GM10847 (cell line): ENCODE results near the gene AHR.

Experiments
- POLR2A ChIP-seq: IDR thresholded peaks from 2 replicates; pipeline ENCODE4 v1.6.1; 2011; ENCODE audit not compliant: insufficient read length; ENCODE audit errors: extremely low read depth

Gene AHR

DNA sequence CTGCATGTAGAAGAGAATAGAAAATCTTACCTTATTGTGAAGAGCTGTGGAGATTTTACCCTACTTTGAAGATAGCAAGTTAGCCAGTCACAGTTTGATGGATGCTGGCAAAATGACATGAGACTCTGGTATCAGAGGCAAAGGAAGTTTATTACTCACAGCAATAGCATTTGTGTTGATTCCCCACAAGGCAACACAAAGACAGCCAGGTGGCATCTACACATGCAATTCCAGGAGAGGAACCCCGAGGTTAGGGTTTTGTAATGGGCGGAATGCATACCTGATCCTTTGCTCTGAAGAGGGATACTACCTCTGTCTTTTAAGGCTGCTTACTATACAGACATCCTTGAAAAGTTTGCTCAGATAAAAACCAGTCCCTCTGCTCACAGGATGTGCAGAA lies 59.5 kb downstream of the AHR start:
- no peak for TF ChIP-seq POLR2A

DNA sequence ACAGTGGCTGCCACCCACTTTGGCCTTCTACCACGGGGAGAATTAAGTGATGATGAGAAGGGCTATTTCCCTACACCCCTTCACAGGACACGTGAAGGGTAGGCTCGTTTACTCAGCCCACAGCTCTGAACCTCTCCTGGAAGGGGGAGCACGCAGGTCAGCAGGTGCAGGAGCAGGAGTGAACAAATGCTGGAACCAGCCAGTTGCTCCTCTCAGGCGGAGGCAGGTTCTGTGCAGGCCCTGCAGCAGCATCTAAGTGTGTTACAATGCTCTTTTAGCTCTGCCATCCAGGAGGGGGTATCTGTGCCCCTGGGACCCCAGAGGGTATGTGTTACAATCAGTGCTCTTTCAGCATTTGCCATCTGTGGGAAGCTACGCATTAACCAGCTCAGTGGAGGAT lies 61.2 kb downstream of the AHR start:
- no peak for TF ChIP-seq POLR2A

DNA sequence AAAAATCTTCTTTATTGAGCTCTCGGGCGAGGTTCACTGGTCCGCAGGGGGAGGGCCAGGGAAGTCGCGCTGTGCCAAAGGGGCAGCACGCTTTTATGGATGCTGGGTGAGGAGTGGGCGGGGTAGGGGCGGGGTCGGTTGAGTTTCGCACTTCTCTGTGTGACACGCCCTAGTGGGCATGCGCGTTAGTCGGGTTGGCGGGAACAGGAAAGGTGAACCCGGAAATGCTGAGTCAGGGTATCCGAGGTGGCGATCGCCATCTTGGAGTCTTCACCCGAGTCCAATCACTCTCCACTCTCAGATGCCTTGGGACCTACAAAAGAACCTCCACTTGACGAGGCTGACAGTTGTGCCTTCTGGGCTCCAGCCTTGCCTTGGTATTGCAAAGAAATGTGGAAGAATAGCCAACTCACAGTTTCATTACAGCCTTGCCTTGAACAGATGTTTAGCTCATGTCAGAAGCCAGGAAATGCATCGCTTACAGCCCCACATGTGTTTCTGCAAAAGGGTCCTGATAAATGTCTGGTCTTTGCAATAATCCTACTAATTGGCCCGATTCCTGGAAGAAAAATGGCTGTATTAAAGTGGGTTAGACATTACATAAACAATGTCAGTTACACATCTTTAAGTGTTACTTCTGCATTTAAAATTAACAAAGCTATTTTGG lies 64.1 kb downstream of the AHR start:
- TF ChIP-seq POLR2A = no peak

DNA sequence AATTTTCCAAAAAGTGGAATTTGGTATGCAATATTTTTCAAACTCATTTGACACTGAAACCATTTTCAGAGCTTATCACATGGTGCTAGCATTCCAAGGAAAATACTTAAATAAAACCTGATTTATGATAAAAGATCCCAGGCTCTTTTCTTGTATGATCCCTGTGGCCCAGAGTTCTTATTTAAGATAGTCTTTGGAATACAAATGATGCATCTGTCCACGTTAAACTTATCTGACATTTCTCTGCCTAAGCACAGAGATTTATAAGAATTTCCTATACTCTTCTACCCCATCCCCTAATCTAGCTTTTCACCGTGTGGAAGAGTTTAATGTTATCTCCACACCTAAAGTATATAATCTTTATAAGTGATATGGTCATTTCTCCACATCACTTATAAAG lies 66.2 kb downstream of the AHR start:
- no peak for TF ChIP-seq POLR2A

DNA sequence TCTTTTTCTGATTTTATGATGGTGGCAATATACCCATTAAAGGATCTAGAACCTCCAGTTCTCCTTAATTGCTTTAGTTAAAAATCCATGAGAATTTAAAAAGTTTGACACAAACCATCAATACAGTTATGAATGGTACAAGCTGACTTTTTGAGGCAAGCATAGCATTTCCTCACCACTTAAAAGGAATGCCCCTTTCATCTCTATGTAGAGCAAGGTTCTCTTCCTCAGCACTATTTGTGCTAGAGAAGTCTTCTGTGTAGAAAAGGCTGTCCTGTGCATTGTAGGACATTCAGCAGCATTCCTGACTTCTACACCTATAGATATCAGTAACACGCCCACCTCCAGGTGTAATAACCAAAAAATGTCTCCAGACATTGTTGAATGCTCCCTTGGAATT lies 67.3 kb downstream of the AHR start:
- no peak for TF ChIP-seq POLR2A

DNA sequence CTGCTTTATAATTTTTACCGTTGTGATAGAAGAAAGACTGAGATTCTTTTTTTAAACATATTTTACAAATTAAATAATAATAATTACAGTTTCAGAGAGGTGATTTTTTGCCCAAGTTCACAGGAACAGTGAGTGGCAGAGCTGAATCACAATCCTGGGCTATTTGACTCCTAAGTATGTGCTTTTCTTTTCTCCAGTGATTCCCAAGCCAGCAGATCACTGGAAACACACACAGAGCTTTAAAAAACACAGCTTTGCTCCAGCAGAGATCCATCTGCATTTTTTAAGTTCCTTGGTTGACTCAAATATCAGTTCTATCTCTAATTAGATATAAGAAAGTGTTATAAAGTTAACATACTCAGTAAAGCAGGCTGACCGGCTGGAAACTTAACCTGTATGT lies 69.0 kb downstream of the AHR start:
- TF ChIP-seq POLR2A = no peak

DNA sequence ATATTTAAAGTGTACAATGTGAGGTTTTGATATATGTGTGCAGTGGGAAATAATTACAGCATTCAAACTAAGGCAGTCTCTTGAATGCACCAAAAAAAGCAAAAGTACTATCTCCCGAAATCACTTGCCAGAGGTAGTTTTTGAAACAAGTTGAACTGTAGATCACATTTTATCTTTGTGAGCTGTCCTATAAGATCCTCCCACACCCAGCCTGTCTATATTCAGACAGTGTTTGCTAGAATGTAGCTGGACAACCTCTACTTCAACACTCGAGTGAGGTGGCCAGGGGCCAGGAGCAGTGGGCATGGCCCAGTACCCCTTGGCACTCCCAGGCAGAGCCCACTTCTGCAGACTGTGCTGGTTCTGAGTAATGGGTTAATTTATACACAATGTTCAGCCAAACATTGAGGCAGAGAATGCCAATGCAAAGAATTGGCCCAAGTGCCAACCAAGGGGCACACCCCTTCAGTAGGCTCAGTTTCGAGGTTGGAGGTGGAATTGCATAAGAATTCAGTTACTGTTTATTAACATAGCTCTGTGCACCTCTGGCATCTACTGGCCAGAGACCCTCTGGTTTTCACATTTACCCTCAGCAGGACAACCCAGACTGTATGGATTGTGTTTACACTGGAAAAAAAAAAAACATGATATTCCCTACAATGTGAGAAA lies 70.5 kb downstream of the AHR start:
- no peak for TF ChIP-seq POLR2A

DNA sequence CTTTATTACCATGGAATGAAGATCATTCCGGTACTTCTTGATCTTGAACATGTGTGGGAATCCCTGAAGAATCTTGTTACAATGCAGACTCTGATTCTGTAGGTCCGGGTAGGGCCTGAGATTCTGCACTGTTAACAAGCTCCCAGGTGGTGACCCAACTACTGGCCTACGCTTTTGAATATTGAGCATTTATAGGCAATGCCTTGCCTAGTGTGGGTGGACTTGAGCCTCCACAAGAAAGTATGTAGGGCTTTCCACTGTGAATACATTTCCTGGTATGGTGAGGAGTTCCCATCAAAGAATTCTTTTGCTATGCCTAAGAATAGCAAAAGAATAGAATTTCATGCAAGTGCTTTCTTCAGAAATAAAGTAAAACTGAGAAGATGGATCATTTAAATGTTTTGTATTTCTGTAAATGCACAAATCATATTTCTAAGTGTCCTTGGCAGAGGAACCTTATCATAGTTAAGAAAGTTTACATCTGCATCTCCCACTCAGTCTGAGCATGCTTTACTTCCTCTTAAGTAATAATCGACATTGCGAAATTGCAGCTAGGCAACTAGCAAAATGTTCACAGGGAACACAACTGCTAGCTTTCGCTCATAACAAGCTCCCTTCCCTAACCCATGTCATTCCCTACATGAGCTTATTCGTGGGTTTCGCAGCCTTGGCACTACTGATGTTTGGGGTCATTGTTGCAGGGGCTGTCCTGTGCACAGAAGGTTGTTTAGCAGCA lies 71.4 kb downstream of the AHR start:
- no peak for TF ChIP-seq POLR2A

DNA sequence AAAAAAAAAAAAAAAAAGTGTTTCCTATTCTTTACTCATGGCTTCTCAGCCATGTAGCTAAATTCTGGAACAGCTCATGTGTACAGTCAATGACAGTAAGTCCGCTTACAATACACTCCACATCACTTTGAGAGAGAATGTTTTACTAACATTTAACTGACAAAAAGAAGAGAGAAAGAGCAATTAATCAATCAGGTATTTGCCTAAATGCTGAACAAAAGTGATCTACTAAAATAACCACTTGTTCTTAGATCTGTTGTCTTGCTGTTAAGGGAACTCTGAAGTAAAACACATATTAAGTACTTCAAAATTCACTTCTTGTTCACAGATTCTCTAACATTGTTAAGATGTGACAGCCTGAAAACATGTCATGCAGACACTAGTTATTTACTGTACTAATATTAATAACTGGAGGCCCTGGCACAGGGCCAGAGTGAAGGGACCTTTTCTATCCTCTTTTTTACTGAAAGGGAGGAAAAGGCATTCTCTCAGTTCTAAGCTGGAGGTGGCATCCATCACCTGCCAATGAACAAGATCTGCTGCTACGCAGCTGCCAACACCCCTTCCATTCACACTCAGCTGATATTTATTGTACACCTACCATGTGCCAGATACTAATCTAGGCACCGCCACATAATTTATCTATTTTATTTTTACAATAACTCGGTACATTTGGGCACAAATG lies 72.6 kb downstream of the AHR start:
- TF ChIP-seq POLR2A = no peak

DNA sequence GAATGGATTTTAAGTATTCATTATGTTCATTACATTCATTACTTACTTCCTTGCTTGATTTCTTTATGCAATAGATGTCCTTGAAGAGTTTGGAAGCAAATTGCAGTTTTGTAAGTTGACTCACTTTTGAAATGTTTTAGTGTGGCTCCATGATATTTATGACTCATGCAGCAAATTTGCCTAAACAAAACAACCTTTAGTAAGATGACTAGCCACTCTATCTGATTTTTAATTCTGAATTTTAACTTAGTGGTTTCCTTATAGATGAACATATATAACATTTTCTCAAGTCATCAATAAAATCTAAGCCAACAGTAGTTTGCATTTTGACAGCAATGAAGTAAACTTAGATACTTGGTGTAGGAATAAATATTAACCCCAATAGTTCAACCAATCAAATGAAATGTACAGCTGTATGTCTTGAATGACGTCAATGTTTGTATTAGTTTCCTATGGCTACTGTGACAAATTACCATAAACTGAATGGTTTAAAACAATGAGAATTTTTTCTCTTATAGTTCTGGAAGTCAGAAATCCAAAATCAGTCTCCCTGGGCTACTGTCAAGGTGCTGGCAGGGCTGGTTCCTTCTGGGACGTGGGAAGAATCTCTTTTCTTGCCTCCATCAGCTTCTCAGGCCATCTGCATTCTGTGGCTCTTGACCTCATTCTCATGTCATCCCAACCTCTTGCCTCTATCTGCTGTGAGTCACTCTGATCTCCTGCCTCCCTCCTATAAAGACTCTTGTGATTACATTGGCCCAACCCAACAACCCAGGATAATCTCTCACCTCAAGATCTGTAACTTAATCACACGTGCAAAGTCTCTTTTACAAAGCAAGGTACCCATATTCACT lies 73.4 kb downstream of the AHR start:
- no peak for TF ChIP-seq POLR2A

DNA sequence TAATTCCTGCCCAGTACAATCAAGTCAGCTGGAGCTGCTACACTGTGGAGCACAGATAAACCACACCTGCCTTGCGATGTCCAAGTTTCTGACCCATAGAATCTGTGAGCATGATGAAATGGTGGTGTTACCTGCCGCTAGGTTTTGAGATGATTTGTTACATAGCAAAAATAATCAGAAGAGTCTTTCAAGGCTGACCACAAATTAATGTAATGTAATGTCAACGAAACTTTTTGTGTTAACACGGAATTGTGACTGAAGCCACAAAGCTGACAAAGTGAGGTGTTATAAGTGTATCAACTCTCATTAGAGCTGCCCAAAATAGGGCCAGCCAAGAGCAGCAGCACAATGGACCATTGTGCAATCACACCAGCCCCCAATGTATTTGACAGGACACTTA lies 75.7 kb downstream of the AHR start:
- TF ChIP-seq POLR2A = no peak

DNA sequence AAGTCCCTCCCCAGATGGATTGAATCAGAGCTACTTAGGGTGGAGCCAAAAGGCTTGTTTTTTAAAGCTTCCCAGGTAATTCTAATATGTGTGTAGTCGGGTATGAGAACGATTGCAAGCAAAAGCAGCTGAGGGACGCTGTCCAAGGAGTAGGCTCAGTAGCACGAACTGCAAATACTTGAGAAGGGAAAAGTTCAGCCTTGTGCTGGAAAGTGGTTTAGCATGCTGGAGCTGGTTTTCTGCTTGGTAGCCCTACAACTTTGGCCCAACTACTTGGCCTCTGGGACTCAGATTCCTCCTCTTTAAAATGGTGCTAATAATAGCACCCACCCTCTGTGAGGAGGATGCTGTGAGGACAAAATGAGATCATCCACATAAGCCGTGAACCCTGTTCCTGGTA lies 76.2 kb downstream of the AHR start:
- no peak for TF ChIP-seq POLR2A

DNA sequence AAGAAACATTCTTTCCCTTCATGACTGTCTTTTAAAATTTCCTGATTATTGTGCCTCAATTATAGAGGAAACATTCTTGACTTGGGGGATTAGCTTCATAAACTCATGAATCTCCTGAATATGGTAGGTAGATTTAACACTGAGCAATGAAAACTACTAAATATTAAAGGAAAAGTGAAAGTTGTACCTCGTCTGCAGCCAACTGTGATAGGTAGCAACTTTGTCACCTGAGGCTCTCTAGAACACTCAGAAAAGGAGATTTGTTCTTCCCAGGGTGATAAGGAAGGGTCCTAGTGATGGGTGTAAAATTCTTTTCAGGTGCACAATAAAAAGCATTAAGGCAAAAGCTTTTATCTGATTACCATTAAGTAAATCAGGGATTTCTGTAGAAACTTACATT lies 78.1 kb downstream of the AHR start:
- TF ChIP-seq POLR2A = no peak

DNA sequence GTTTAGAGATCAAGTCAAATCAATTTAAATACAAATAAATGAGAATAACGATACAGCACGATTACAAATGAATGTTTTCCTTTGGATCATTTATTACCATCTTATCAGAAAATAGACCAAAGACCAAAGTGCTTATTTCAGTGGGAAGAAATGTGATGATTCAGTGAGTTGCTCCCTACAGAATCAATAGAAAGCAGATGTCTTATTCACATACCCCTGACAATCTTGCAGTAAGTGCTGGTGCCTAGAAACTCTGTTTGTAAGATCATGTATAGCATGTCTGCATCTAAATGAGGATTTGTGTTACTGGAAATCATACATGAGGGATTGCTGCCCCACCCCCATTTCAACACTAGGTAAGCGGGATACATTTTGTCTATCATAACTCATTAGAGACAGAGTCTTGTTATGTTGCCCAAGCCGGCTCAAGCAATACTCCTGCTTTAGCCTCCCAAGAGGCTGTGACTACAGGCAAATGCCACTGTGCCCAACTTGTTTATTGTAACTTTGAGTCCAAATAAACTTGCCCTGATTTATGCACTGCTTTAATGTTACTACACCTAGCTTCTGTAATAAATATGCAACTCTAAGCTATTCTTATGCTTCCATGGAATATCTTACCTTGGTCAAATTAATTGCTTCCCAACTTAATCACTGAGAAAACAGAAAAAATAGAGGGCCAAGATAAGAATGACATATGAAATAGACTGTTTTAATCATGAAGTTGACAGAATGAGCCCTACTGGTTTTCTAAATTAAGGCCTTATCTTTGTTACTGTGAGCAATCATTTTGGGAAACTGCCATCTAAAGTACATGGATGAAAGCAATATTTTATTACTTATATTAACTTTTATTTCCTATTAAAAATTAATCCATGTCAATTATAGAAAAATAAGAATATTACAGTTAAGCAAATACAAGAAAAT lies 82.5 kb downstream of the AHR start:
- TF ChIP-seq POLR2A = no peak
